Activated CD4-positive, alpha-beta T cell treated with anti-CD3 and anti-CD28 coated beads, Interleukin-2, amount 10 ng/mL, durations not matched to agents 7 days and 5 days (primary cell): ENCODE results near the gene FOXP2. TPM values are rescaled to one million over a fixed set of nuclear protein-coding genes. Genes with fewer than 3 reads are reported as not detected.
"Not testable (repeated sequence)": the region's sequence is repeated elsewhere in the genome, so short reads cannot be mapped to it uniquely, and the experiment has no call there.

Source experiments
- CTCF ChIA-PET: fragments of 350-600 bp; sonication (Branson Sonifier 250); formaldehyde crosslinking; loops from one replicate; lab custom pipeline; 2021; ENCODE audit warnings: antibody characterized with exemption; lab: Charles Lee
- POLR2A ChIA-PET: fragments of 350-600 bp; sonication (Branson Sonifier 250); formaldehyde crosslinking; loops from one replicate; lab custom pipeline; 2021; ENCODE audit warnings: antibody characterized with exemption; lab: Charles Lee
- DNase-seq: peaks from one replicate; pipeline ENCODE4 v3.0.0-alpha.2; 2020
- H3K27ac Mint-ChIP-seq: one replicate; pipeline ENCODE4 v1.8.0; 2021; ENCODE audit warnings: mild to moderate bottlenecking, moderate library complexity, mixed read lengths
- H3K27me3 Mint-ChIP-seq: one replicate; pipeline ENCODE4 v1.8.0; 2021; ENCODE audit warnings: mixed read lengths
- H3K36me3 Mint-ChIP-seq: one replicate; pipeline ENCODE4 v1.8.0; 2021; ENCODE audit warnings: low read depth, mixed read lengths
- H3K4me1 Mint-ChIP-seq: one replicate; pipeline ENCODE4 v1.8.0; 2021; ENCODE audit warnings: mixed read lengths
- H3K4me3 Mint-ChIP-seq: one replicate; pipeline ENCODE4 v1.8.0; 2021; ENCODE audit warnings: mild to moderate bottlenecking, moderate library complexity, mixed read lengths
- H3K9me3 Mint-ChIP-seq: one replicate; pipeline ENCODE4 v1.8.0; 2021; ENCODE audit warnings: mixed read lengths
- total RNA-seq, 2 experiments: library from RNA; stranded (reverse); gene quantifications; one replicate each; pipeline ENCODE4 v1.2.3, GENCODE V29; 2021

The FOXP2 gene
- total RNA-seq, 2 experiments from 2014 or later = not detected

DNA sequence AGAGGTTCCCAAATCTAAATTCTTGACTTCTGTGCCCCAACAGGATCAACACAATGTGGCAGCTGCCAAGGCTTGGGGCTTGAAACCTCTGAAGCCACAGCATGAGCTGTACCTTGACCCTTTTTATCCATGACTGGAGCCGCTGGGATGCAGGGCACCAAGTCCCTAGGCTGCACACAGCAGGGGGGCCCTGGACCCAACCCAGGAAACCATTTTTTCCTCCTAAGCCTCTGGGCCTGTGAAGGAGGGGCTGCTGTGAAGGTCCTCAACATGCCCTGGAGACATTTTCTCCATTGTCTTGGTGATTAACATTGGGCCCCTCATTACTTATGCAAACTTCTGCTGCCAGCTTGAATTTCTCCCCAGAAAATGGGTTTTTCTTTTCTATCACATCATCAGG is 72.6 kb downstream of the FOXP2 start:
- no peaks in the 10 kb centered on the region for H3K27me3 Mint-ChIP-seq
- DNase-seq = no peak
- no peak overlapping the region for H3K27ac Mint-ChIP-seq
- H3K9me3 Mint-ChIP-seq = peaks cover 12% of the 10 kb centered on the region
- no peaks in the 10 kb centered on the region for H3K4me1 Mint-ChIP-seq
- POLR2A ChIA-PET = no interaction called here
- CTCF ChIA-PET = no interaction called here
- no peaks in the 10 kb centered on the region for H3K36me3 Mint-ChIP-seq
- H3K4me3 Mint-ChIP-seq = no peak overlapping the region

DNA sequence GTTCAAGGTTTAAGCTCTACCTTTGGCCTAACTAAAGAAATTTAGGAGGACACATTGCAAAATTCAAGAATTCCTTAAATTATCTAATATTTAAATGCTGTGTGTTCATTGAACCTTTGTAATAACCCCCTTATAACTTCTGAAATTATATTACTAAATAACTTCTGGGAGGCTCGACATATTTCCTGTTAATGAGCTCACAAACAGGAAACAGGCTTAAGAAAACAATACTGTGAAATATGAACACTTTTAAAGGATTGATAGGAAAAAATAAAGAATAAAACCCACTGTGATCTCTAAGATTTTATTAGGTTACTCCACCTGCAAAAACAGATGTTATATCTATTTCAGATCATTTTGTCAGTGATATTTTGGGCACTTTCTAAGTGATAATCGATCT is 74.1 kb downstream of the FOXP2 start:
- ChIA-PET POLR2A (no interaction called here), CTCF (no interaction called here)
- H3K4me3 Mint-ChIP-seq = no peak overlapping the region
- no peak for DNase-seq
- no peaks in the 10 kb centered on the region for H3K27me3 Mint-ChIP-seq
- H3K36me3 Mint-ChIP-seq = no peaks in the 10 kb centered on the region
- H3K9me3 Mint-ChIP-seq = peaks cover 12% of the 10 kb centered on the region
- no peak overlapping the region for H3K27ac Mint-ChIP-seq
- no peaks in the 10 kb centered on the region for H3K4me1 Mint-ChIP-seq

DNA sequence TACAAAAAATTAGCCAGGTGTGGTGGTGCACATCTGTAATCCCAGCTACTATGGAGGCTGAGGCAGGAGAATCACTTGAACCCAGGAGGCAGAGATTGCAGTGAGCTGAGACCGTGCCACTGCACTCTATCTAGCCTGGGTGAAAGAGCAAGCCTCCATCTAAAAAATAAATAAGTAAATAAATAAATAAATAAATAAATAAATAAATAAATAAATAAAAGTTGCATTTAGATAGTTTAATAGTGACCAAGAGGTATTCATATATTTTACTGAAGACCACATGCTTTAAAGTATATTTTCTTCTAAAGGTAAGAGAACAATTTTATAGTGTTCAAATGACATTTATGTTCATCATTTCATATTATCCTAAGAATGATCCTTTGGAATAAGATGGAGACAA is 82.9 kb downstream of the FOXP2 start:
- not testable (repeated sequence) for DNase-seq

DNA sequence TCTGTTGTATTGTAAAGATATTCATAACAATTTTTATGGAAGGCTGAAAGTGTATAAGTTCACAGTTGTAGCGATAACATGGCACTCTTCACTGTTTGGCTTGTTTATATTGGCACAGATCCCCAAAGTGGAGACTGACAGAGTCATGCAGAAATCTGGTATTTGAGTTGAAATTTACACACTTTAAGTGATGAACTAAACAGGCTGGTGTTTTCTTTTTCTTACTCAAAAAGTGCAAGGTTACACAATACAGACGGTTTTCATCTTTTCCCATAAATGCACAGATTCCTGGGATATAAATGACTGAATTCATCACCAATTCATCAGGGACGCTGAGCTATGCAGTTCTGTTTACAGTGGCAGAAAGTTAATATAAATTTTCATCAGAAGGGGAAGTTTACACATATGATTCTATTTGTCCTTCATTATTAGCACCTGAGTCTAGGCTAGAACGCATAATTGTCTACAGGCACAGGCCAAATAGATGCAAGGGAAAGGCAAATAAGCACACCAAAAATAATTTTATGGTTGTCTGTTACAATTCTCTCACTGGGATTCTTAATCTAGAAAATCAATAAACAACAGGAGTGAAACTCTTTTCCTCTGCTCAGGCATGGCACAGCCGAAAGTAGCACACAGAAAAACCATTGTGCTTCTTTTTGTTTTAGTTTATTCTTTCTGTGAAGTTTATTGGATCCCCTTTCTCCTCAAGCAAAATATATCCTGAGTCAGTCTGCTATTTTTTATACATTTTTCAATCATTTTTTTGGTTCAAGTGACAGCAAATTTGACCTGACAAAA is 88.0 kb downstream of the FOXP2 start:
- Mint-ChIP-seq H3K36me3 (no peaks in the 10 kb centered on the region), H3K4me3 (no peak overlapping the region), H3K4me1 (no peaks in the 10 kb centered on the region), H3K27ac (no peak overlapping the region), H3K27me3 (no peaks in the 10 kb centered on the region), H3K9me3 (no peaks in the 10 kb centered on the region)
- ChIA-PET CTCF (no interaction called here), POLR2A (no interaction called here)
- DNase-seq = no peak

More for the DNA sequence above, 82.9 kb downstream of the FOXP2 start:
- H3K36me3 Mint-ChIP-seq, H3K27ac Mint-ChIP-seq, CTCF ChIA-PET, H3K4me3 Mint-ChIP-seq, H3K4me1 Mint-ChIP-seq, H3K9me3 Mint-ChIP-seq, H3K27me3 Mint-ChIP-seq, POLR2A ChIA-PET: not testable (repeated sequence)

DNA sequence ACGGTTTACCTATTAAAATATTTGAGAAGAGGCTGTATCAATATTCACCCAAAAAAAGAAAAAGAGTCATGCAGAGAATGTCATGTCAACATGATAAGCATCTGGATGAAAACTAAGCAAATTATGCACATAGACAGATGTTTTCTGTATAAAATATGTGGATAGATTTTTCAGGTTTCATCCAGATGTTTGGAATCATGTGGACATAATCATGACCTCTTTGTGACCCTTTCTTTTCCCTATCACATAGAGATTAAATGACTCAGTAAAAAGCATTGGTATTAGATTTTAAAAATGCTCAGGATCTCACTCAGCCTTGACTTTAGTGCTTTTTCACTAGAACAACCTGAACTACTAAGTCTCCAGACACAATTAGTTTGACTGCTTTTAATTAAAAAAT is 90.0 kb downstream of the FOXP2 start:
- ChIA-PET CTCF (no interaction called here), POLR2A (no interaction called here)
- Mint-ChIP-seq H3K27ac (no peak overlapping the region), H3K9me3 (no peaks in the 10 kb centered on the region), H3K27me3 (no peaks in the 10 kb centered on the region), H3K36me3 (no peaks in the 10 kb centered on the region), H3K4me1 (no peaks in the 10 kb centered on the region), H3K4me3 (no peak overlapping the region)
- no peak for DNase-seq

DNA sequence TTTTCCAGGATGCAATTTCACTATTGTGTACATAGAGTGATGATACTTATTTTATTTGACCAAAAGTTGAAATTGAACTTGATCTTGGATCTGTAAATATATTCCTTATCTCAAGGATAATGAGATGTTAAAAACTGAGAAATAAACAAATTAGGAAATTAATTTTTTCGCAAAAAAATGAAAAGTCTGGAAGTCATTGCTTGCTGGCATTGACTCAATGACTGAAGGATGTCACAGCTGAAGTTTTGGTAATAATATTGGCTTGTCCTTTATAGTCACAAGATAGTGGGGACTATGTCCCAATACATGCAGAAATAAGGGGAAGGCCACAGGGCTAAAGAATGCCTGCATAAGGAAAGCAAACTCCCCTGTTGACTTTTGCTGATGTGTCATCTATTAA is 92.8 kb downstream of the FOXP2 start:
- no peak overlapping the region for H3K4me3 Mint-ChIP-seq
- H3K27me3 Mint-ChIP-seq = no peaks in the 10 kb centered on the region
- no peaks in the 10 kb centered on the region for H3K4me1 Mint-ChIP-seq
- no peaks in the 10 kb centered on the region for H3K36me3 Mint-ChIP-seq
- H3K27ac Mint-ChIP-seq = no peak overlapping the region
- CTCF ChIA-PET = no interaction called here
- no peak for DNase-seq
- POLR2A ChIA-PET = no interaction called here
- H3K9me3 Mint-ChIP-seq = peaks cover 2% of the 10 kb centered on the region

DNA sequence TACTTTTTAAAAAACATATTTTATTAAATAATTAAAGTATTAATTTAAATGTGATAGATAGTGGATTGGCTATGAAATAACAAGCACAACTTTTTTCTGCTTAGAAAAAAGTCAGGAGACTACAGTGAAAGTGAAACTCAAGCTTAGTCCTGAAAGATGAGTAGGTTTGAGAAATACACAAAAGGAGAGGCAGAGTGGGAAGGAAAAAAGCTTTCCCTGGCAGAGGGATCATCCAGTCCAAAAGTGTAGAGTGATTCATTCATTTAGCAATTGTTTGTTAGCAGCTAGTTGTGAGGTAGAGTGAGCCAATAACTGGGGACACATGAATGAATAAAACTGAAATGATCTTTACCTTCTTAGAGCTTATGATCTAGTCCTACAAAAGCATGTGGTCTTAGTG is 93.5 kb downstream of the FOXP2 start:
- Mint-ChIP-seq H3K27me3 (no peaks in the 10 kb centered on the region), H3K4me3 (no peak overlapping the region), H3K36me3 (no peaks in the 10 kb centered on the region), H3K27ac (no peak overlapping the region), H3K9me3 (peaks cover 2% of the 10 kb centered on the region), H3K4me1 (no peaks in the 10 kb centered on the region)
- ChIA-PET CTCF (no interaction called here), POLR2A (no interaction called here)
- no peak for DNase-seq

DNA sequence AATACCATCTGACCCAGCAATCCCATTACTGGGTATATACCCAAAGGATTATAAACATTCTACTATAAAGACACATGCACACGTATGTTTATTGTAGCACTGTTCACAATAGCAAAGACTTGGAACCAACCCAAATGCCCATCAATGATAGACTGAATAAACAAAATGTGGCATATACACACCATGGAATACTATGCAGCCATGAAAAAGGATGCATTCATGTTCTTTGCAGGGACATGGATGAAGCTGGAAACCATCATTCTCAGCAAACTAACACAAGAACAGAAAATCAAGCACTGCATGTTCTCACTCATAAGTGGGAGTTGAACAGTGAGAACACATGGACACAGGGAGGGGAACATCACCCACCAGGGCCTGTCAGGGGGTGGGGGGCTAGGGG is 96.2 kb downstream of the FOXP2 start:
- CTCF ChIA-PET, DNase-seq, POLR2A ChIA-PET, H3K9me3 Mint-ChIP-seq, H3K4me3 Mint-ChIP-seq, H3K27me3 Mint-ChIP-seq, H3K4me1 Mint-ChIP-seq, H3K27ac Mint-ChIP-seq, H3K36me3 Mint-ChIP-seq: not testable (repeated sequence)

DNA sequence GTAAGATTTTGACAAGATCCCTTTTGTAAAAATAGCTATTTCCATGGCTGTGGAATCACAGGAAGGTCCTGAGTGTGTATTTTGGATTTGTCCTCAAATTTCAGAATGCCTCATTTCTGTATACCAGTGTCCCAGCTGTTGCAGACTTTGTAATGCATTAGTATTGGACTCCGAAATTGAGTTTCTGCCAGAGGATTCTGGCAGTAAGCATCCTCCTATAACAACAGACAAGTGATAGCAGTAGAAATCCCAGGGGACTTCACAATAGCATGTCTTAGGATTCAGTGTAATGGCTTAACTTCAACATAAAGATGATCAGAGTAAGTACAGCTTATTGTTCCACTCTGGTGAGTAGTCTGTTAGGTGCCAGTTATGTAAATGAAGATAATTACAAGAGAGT is 104.6 kb downstream of the FOXP2 start:
- ChIA-PET CTCF (no interaction called here), POLR2A (no interaction called here)
- Mint-ChIP-seq H3K36me3 (no peaks in the 10 kb centered on the region), H3K4me1 (no peaks in the 10 kb centered on the region), H3K27me3 (no peaks in the 10 kb centered on the region), H3K4me3 (no peak overlapping the region), H3K27ac (no peak overlapping the region), H3K9me3 (no peaks in the 10 kb centered on the region)
- DNase-seq = no peak

DNA sequence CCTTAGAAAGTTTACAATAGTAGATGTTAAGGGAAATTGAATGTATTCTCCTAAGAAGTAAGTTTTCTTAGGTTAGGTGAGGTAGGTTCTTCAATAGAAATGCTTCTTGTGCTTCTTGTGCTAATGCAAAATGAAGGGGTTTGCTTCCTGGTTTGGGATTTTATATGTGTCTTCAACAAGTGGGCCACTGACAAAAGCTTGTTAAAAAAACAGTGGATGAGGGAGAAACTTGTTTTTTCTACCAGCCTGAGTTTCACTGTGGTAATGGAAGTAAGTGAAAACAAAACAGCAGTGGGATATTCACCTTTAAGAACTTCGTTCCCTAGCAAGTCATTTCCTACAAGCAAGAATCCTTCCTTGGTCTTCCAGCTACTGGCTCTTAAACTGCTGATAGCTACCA is 107.5 kb downstream of the FOXP2 start:
- POLR2A ChIA-PET = no interaction called here
- H3K4me3 Mint-ChIP-seq = no peak overlapping the region

DNA sequence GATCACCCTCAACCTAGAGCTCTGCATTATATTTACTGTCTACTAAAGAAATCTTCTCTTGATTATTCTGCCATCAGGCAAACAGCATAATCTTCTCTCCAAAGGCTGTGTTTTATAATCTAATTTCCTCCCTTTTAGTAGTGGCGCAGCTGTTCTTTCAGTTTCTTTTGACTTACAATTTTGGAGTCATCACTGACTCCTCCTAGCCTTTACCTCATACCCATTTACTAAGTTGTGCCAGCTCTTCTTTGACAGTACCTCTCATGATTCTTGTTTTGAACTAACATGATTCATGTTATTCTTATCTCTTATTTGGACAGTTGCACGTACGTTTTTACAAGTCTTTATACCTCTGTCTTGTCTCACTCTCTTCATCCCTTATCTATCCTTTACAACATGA is 113.0 kb downstream of the FOXP2 start:
- H3K36me3 Mint-ChIP-seq = no peaks in the 10 kb centered on the region
- no peak for DNase-seq
- H3K4me1 Mint-ChIP-seq = no peaks in the 10 kb centered on the region
- no peak overlapping the region for H3K4me3 Mint-ChIP-seq
- CTCF ChIA-PET = no interaction called here
- H3K27ac Mint-ChIP-seq = no peak overlapping the region
- H3K9me3 Mint-ChIP-seq = no peaks in the 10 kb centered on the region
- POLR2A ChIA-PET = no interaction called here
- no peaks in the 10 kb centered on the region for H3K27me3 Mint-ChIP-seq

More for the DNA sequence above, 107.5 kb downstream of the FOXP2 start:
- CTCF ChIA-PET = no interaction called here
- H3K4me1 Mint-ChIP-seq = no peaks in the 10 kb centered on the region
- H3K27me3 Mint-ChIP-seq = no peaks in the 10 kb centered on the region
- H3K27ac Mint-ChIP-seq = no peak overlapping the region
- H3K36me3 Mint-ChIP-seq = no peaks in the 10 kb centered on the region
- DNase-seq = no peak
- no peaks in the 10 kb centered on the region for H3K9me3 Mint-ChIP-seq

DNA sequence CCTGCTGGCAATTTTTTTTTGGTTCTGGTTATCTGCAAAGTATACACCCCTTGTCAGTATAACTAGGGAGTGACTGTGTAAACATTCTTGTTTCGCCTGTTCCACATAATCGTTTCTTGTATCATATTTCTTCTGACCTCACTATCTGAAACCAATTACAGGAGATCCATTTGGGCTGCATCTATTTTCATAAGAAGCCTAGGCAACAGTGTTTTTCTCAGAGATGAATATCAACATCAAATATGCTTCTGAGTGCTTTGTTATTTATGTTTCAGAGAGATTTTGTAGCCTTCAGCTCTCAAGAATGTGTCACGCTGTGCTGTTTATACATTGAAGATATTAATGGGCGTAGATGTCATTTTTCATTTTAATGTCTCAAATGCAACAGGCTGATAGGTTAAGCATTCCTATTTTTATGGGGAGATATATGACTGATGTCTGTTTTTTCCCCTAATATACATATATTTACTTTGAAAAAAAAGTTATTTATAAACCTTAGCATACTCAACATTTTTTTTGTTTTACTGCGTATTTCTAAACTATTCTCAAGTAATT is 115.5 kb downstream of the FOXP2 start:
- no peaks in the 10 kb centered on the region for H3K9me3 Mint-ChIP-seq
- H3K27ac Mint-ChIP-seq = no peak overlapping the region
- H3K4me3 Mint-ChIP-seq = no peak overlapping the region
- ChIA-PET POLR2A (no interaction called here), CTCF (no interaction called here)
- H3K27me3 Mint-ChIP-seq = no peaks in the 10 kb centered on the region
- no peaks in the 10 kb centered on the region for H3K4me1 Mint-ChIP-seq
- no peak for DNase-seq
- H3K36me3 Mint-ChIP-seq = no peaks in the 10 kb centered on the region

DNA sequence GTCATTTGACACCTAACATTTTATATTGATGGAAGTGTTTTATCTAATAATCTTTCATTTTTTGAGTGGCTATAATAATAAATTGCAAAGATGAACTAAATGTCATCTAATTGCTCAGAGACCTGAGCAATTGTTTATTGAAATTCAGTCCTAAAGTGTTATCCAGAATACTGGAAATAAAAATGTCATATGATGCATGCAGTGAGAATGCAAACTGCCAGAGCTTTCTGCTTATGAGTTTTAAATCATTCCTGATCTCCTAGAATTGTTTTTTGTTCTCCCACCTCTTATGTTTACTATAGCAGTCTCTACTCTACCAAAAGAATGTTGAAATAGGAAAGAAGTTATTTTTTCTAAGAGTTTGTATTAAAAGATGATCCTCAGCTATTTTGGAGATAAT is 116.7 kb downstream of the FOXP2 start:
- Mint-ChIP-seq H3K27me3 (no peaks in the 10 kb centered on the region), H3K36me3 (no peaks in the 10 kb centered on the region), H3K4me3 (no peak overlapping the region), H3K27ac (no peak overlapping the region), H3K4me1 (no peaks in the 10 kb centered on the region), H3K9me3 (no peaks in the 10 kb centered on the region)
- ChIA-PET CTCF (no interaction called here), POLR2A (no interaction called here)
- DNase-seq = no peak

DNA sequence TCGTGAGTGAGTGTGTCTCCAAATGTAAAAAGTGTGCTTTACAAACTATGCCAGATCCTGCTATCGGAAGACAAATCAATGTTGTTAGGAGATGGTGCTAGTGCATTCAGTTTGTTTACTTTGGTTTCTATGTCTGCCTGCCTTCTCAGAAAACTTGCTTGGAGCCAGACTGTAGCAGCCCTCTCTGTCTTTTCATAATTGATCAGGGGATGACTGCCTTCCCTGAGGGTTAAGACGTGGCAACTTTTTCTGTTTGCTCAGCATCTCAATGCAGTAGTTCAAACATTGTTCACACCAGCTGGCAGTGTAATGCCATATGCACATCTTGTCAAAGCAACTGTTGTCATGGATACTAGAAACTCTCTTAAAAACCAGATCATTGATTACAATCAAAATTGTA is 118.5 kb downstream of the FOXP2 start:
- Mint-ChIP-seq H3K9me3 (no peaks in the 10 kb centered on the region), H3K27ac (no peak overlapping the region), H3K27me3 (no peaks in the 10 kb centered on the region), H3K4me1 (no peaks in the 10 kb centered on the region), H3K36me3 (no peaks in the 10 kb centered on the region), H3K4me3 (no peak overlapping the region)
- CTCF ChIA-PET = no interaction called here
- POLR2A ChIA-PET = no interaction called here
- no peak for DNase-seq
